Peyer's patch (tissue), 4 donors: Measurements from ENCODE around the gene EDN2.

ENCODE experiments used
- POLR2A ChIP-seq, 2 donors: fragments of 450-650 bp; IDR thresholded peaks; one replicate each; pipeline ENCODE4 v1.5.1; 2017; ENCODE audit warnings: antibody characterized with exemption in 2 of 2, mild to moderate bottlenecking in 2 of 2, moderate library complexity in 2 of 2
- TF ChIP-seq, protein P1 (sequence below), 6 experiments: fragments of 450-650 bp in 4 of 6; fragments of 200-600 bp in 2 of 6; sonication (generic) in 1 of 6; IDR thresholded peaks; one replicate each; pipeline ENCODE4 v1.5.1; 2017 to 2019; ENCODE audit warnings: antibody characterized with exemption in 6 of 6, mild to moderate bottlenecking in 3 of 6, moderate library complexity in 1 of 6

- TF ChIP-seq, protein P1, sequence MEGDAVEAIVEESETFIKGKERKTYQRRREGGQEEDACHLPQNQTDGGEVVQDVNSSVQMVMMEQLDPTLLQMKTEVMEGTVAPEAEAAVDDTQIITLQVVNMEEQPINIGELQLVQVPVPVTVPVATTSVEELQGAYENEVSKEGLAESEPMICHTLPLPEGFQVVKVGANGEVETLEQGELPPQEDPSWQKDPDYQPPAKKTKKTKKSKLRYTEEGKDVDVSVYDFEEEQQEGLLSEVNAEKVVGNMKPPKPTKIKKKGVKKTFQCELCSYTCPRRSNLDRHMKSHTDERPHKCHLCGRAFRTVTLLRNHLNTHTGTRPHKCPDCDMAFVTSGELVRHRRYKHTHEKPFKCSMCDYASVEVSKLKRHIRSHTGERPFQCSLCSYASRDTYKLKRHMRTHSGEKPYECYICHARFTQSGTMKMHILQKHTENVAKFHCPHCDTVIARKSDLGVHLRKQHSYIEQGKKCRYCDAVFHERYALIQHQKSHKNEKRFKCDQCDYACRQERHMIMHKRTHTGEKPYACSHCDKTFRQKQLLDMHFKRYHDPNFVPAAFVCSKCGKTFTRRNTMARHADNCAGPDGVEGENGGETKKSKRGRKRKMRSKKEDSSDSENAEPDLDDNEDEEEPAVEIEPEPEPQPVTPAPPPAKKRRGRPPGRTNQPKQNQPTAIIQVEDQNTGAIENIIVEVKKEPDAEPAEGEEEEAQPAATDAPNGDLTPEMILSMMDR (IDR thresholded peaks at IDR 0.05): no peak
- no peak for TF ChIP-seq POLR2A (IDR thresholded peaks at IDR 0.05)
Measured at GRCh38 chr1:41523949-41524675, 39.6 kb upstream of the EDN2 start.
